GM12878 (cell line): ENCODE results near the gene VWA8.

ENCODE experiments used
- ATF3 ChIP-seq: IDR thresholded peaks from 2 replicates; pipeline ENCODE4 v1.6.1; 2011; ENCODE audit warnings: low read depth, mild to moderate bottlenecking, low read length, moderate library complexity, borderline replicate concordance; ENCODE audit errors: extremely low read depth
- CTCF ChIP-seq, 3 experiments: IDR thresholded peaks in 2 of 3; conservative IDR thresholded peaks in 1 of 3; 2 replicates each; pipeline ENCODE4 v1.5.1; 2011; ENCODE audit warnings: low read depth in 3 of 3, low read length in 3 of 3, mild to moderate bottlenecking in 3 of 3, control low read depth in 2 of 3, moderate library complexity in 2 of 3, inconsistent platforms in 1 of 3, mixed read lengths in 1 of 3; ENCODE audit not compliant: control insufficient read depth in 2 of 3, insufficient read depth in 1 of 3; ENCODE audit errors: extremely low read depth in 1 of 3
- DPF2 ChIP-seq: fragments of 450-650 bp; IDR thresholded peaks from 2 replicates; pipeline ENCODE4 v1.6.1; 2017; ENCODE audit warnings: mild to moderate bottlenecking
- MXI1 ChIP-seq: fragments of 150-350 bp; IDR thresholded peaks from 2 replicates; pipeline ENCODE4 v1.6.1; 2011; ENCODE audit warnings: low read depth, mild to moderate bottlenecking, inconsistent platforms, low read length, improper control_type of control experiment
- POLR2A ChIP-seq: IDR thresholded peaks from 2 replicates; pipeline ENCODE4 v1.6.1; 2011; ENCODE audit warnings: low read depth, mild to moderate bottlenecking, low read length
- TCF12 ChIP-seq: IDR thresholded peaks from 2 replicates; pipeline ENCODE4 v1.6.1; 2011; ENCODE audit warnings: low read depth, mild to moderate bottlenecking, low read length
- TF ChIP-seq, protein P1 (sequence below): fragments of 450-650 bp; IDR thresholded peaks from 2 replicates; pipeline ENCODE4 v1.6.1; 2016; ENCODE audit warnings: mild to moderate bottlenecking, moderate library complexity, borderline replicate concordance
- TF ChIP-seq, protein P2 (sequence below): fragments of 450-650 bp; IDR thresholded peaks from 2 replicates; pipeline ENCODE4 v1.6.1; 2017; ENCODE audit warnings: mild to moderate bottlenecking
- TF ChIP-seq, protein P3 (sequence below): IDR thresholded peaks from 2 replicates; pipeline ENCODE4 v1.6.1; 2012; ENCODE audit warnings: low read length, inconsistent platforms
- TF ChIP-seq, protein P4 (sequence below): IDR thresholded peaks from 2 replicates; pipeline ENCODE4 v1.6.1; 2011; ENCODE audit warnings: borderline replicate concordance, low read depth, mild to moderate bottlenecking, moderate library complexity, mixed read lengths, low read length; ENCODE audit not compliant: insufficient read depth; ENCODE audit errors: extremely low read length

GRCh38 chr13:41961466-41961760 lies 504 bp upstream of the VWA8 start:
- TF ChIP-seq, protein P1, sequence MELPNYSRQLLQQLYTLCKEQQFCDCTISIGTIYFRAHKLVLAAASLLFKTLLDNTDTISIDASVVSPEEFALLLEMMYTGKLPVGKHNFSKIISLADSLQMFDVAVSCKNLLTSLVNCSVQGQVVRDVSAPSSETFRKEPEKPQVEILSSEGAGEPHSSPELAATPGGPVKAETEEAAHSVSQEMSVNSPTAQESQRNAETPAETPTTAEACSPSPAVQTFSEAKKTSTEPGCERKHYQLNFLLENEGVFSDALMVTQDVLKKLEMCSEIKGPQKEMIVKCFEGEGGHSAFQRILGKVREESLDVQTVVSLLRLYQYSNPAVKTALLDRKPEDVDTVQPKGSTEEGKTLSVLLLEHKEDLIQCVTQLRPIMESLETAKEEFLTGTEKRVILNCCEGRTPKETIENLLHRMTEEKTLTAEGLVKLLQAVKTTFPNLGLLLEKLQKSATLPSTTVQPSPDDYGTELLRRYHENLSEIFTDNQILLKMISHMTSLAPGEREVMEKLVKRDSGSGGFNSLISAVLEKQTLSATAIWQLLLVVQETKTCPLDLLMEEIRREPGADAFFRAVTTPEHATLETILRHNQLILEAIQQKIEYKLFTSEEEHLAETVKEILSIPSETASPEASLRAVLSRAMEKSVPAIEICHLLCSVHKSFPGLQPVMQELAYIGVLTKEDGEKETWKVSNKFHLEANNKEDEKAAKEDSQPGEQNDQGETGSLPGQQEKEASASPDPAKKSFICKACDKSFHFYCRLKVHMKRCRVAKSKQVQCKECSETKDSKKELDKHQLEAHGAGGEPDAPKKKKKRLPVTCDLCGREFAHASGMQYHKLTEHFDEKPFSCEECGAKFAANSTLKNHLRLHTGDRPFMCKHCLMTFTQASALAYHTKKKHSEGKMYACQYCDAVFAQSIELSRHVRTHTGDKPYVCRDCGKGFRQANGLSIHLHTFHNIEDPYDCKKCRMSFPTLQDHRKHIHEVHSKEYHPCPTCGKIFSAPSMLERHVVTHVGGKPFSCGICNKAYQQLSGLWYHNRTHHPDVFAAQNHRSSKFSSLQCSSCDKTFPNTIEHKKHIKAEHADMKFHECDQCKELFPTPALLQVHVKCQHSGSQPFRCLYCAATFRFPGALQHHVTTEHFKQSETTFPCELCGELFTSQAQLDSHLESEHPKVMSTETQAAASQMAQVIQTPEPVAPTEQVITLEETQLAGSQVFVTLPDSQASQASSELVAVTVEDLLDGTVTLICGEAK, result no peak
- TF ChIP-seq, protein P2, sequence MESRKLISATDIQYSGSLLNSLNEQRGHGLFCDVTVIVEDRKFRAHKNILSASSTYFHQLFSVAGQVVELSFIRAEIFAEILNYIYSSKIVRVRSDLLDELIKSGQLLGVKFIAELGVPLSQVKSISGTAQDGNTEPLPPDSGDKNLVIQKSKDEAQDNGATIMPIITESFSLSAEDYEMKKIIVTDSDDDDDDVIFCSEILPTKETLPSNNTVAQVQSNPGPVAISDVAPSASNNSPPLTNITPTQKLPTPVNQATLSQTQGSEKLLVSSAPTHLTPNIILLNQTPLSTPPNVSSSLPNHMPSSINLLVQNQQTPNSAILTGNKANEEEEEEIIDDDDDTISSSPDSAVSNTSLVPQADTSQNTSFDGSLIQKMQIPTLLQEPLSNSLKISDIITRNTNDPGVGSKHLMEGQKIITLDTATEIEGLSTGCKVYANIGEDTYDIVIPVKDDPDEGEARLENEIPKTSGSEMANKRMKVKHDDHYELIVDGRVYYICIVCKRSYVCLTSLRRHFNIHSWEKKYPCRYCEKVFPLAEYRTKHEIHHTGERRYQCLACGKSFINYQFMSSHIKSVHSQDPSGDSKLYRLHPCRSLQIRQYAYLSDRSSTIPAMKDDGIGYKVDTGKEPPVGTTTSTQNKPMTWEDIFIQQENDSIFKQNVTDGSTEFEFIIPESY, result no peak
- TF ChIP-seq TCF12, result no peak
- no peak for TF ChIP-seq MXI1
- no peak for TF ChIP-seq CTCF (IDR thresholded peaks at IDR 0.05 in 2 of 3, conservative IDR thresholded peaks at IDR 0.05 in 1 of 3; ENCODE audit: control insufficient read depth in 2 of 3, extremely low read depth in 1 of 3, insufficient read depth in 1 of 3, low read depth in 3 of 3, low read length in 3 of 3)
- no peak for TF ChIP-seq DPF2
- no peak for TF ChIP-seq POLR2A
- TF ChIP-seq ATF3, result no peak
- TF ChIP-seq, protein P3, sequence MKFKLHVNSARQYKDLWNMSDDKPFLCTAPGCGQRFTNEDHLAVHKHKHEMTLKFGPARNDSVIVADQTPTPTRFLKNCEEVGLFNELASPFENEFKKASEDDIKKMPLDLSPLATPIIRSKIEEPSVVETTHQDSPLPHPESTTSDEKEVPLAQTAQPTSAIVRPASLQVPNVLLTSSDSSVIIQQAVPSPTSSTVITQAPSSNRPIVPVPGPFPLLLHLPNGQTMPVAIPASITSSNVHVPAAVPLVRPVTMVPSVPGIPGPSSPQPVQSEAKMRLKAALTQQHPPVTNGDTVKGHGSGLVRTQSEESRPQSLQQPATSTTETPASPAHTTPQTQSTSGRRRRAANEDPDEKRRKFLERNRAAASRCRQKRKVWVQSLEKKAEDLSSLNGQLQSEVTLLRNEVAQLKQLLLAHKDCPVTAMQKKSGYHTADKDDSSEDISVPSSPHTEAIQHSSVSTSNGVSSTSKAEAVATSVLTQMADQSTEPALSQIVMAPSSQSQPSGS, result no peak
- TF ChIP-seq, protein P4, sequence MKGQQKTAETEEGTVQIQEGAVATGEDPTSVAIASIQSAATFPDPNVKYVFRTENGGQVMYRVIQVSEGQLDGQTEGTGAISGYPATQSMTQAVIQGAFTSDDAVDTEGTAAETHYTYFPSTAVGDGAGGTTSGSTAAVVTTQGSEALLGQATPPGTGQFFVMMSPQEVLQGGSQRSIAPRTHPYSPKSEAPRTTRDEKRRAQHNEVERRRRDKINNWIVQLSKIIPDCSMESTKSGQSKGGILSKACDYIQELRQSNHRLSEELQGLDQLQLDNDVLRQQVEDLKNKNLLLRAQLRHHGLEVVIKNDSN, result no peak
